ENCODE data around the gene CACNB2. TPM values are rescaled to one million over a fixed set of nuclear protein-coding genes. Genes with fewer than 3 reads are reported as not detected.

The CACNB2 gene
- polyA plus RNA-seq, 1 of the 3 experiments (the other 2 are of a cell fraction): 0.74 TPM

DNA sequence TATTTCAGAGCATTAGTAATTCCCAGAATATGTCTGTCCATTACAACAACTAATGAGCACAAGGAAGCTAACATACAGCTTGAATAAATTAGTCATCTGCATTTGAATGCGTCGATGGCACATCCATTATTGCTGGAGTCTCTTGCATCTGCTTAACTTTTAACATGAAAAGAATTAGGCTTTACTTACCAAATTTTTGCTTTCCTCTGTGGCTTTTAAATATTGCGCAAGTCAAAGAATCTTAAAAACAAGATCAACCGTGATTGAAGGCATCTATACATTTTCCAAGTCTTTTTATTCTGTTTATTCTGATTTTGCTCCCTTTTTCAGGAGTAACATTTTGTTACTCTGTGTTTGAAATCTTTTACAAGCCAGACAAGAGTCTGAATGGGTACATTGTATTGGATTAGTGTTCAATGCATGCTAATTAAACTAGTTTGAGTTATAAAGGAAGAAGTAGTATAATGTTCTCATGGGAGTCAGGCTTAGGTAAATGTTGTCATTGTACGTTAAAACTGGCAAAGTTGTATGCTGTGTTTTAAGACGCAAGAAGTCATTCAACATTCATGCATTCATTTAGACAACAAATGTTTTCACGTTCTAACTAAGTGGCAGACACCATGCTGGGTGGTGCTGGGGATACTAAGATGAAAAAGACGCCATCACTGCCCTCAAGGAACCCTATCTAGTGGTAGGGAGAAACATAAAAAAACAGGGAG is 4.0 kb upstream of the CACNB2 start:
- ChIA-PET POLR2A (no interaction called here), CTCF (no interaction called here)
- Histone ChIP-seq H2AFZ (ENCODE audit: low read depth) (no peak overlapping the region), H3K9ac (no peak overlapping the region), H4K20me1 (ENCODE audit: insufficient read depth) (no peaks in the 10 kb centered on the region), H3K4me2 (no peak overlapping the region), H3K4me1 (ENCODE audit: control insufficient read depth in 1 of 2, insufficient read depth in 2 of 2, low read depth in 1 of 2, low read length in 1 of 2) (peaks cover 4 to 6% of the 10 kb centered on the region in 2 experiments; a peak in 2 of 4 replicates), H3K4me3 (ENCODE audit: low read depth in 2 of 2, low read length in 1 of 2) (no peak overlapping the region), H3K27me3 (ENCODE audit: insufficient read depth) (peaks cover 9% of the 10 kb centered on the region; the same call in 1 of the 2 replicates), H3K36me3 (replicated peaks in 1 of 2; ENCODE audit: control insufficient read depth in 1 of 2, insufficient read depth in 2 of 2, low read length in 1 of 2) (no peaks in the 10 kb centered on the region), H3K9me3 (no peaks in the 10 kb centered on the region), H3K9me2 (no peaks in the 10 kb centered on the region), H3F3A (replicated peaks; ENCODE audit: insufficient read depth) (no peaks in the 10 kb centered on the region), H3K27ac (ENCODE audit: low read depth in 2 of 2, low read length in 1 of 2) (no peak overlapping the region), H3K79me2 (ENCODE audit: insufficient read depth) (no peaks in the 10 kb centered on the region)
- WGBS (ENCODE audit: low lambda C conversion rate): 53% methylated on average over 8 of the region's 8 CpGs
- no peak for DNase-seq
- TF ChIP-seq ELF1 (IDR thresholded peaks at IDR 0.05): no peak
- no peak for TF ChIP-seq GATA2 (CRISPR knock-in tag; IDR thresholded peaks at IDR 0.05)
- TF ChIP-seq USF1 (IDR thresholded peaks at IDR 0.05; ENCODE audit: borderline replicate concordance, low read depth): no peak
- TF ChIP-seq RFX5 (IDR thresholded peaks at IDR 0.05; ENCODE audit: low read length): no peak
- no peak for TF ChIP-seq RXRA (IDR thresholded peaks at IDR 0.05; ENCODE audit: borderline replicate concordance, low read depth)
- TF ChIP-seq JUND (IDR thresholded peaks at IDR 0.05): no peak
- no peak for TF ChIP-seq MEF2A (IDR thresholded peaks at IDR 0.05; ENCODE audit: borderline replicate concordance, low read depth)
- no peak for TF ChIP-seq TCF12 (IDR thresholded peaks at IDR 0.05)
- TF ChIP-seq RCOR1 (IDR thresholded peaks at IDR 0.05; ENCODE audit: low read length): no peak
- no peak for TF ChIP-seq USF2 (IDR thresholded peaks at IDR 0.05; ENCODE audit: borderline replicate concordance, low read depth, low read length)
- TF ChIP-seq FOXM1 (IDR thresholded peaks at IDR 0.05; ENCODE audit: low read depth): no peak
- no peak for TF ChIP-seq GABPA (IDR thresholded peaks at IDR 0.05; ENCODE audit: low read depth)
- TF ChIP-seq POLR2AphosphoS5 (IDR thresholded peaks at IDR 0.05; ENCODE audit: low read depth, low read length): no peak
- TF ChIP-seq PBX3 (IDR thresholded peaks at IDR 0.05): no peak
- TF ChIP-seq, protein P1, sequence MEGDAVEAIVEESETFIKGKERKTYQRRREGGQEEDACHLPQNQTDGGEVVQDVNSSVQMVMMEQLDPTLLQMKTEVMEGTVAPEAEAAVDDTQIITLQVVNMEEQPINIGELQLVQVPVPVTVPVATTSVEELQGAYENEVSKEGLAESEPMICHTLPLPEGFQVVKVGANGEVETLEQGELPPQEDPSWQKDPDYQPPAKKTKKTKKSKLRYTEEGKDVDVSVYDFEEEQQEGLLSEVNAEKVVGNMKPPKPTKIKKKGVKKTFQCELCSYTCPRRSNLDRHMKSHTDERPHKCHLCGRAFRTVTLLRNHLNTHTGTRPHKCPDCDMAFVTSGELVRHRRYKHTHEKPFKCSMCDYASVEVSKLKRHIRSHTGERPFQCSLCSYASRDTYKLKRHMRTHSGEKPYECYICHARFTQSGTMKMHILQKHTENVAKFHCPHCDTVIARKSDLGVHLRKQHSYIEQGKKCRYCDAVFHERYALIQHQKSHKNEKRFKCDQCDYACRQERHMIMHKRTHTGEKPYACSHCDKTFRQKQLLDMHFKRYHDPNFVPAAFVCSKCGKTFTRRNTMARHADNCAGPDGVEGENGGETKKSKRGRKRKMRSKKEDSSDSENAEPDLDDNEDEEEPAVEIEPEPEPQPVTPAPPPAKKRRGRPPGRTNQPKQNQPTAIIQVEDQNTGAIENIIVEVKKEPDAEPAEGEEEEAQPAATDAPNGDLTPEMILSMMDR (IDR thresholded peaks at IDR 0.05): no peak
- TF ChIP-seq SMC3 (IDR thresholded peaks at IDR 0.05; ENCODE audit: low read depth, low read length): no peak
- TF ChIP-seq, protein P2, sequence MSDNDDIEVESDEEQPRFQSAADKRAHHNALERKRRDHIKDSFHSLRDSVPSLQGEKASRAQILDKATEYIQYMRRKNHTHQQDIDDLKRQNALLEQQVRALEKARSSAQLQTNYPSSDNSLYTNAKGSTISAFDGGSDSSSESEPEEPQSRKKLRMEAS (IDR thresholded peaks at IDR 0.05; ENCODE audit: low read depth): no peak
- TF ChIP-seq TAF1 (IDR thresholded peaks at IDR 0.05; ENCODE audit: borderline replicate concordance, low read depth, low read length): no peak
- TF ChIP-seq CHD2 (IDR thresholded peaks at IDR 0.05; ENCODE audit: low read length, partially characterized antibody): no peak
- no peak for TF ChIP-seq FOXJ3 (CRISPR knock-in tag; IDR thresholded peaks at IDR 0.05)
